Keratinocyte (primary cell): ENCODE measurements around the gene LSAMP.

Experiments
- EZH2 ChIP-seq: IDR thresholded peaks from one replicate; pipeline ENCODE4 v1.6.1; 2012; ENCODE audit warnings: inconsistent platforms, mild to moderate bottlenecking, low read length, moderate library complexity
- TF ChIP-seq, protein P1 (sequence below), 3 experiments: IDR thresholded peaks in 1 of 3; conservative IDR thresholded peaks in 1 of 3; optimal IDR thresholded peaks in 1 of 3; 2 replicates in 2 of 3; 3 replicates in 1 of 3; pipeline versions ENCODE3 to v1.5.1; 2011; ENCODE audit warnings: low read length in 3 of 3, mild to moderate bottlenecking in 3 of 3, moderate library complexity in 2 of 3, control low read depth in 1 of 3, inconsistent platforms in 1 of 3; ENCODE audit not compliant: insufficient read depth in 2 of 3; ENCODE audit errors: extremely low read depth in 1 of 3

DNA sequence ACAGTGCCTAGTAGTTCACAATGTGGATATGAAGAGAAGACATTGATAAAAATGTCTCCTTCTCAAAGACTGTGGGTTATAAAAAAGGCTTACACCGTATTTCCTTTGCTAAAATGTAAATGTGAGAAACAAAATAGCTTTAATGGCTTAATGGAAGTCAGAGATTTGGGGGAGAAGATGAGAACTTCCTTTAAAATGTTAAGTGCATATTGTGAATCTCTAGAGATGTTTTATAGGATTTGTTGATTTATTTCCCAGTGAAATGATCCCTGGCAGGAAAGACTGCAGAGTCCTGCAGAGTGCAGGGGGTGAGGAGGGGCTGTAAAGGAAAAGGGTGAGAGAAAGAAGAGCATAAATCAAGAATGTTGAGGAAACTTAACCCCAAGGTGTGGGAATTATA is 516.9 kb downstream of the LSAMP start:
- TF ChIP-seq, protein P1, sequence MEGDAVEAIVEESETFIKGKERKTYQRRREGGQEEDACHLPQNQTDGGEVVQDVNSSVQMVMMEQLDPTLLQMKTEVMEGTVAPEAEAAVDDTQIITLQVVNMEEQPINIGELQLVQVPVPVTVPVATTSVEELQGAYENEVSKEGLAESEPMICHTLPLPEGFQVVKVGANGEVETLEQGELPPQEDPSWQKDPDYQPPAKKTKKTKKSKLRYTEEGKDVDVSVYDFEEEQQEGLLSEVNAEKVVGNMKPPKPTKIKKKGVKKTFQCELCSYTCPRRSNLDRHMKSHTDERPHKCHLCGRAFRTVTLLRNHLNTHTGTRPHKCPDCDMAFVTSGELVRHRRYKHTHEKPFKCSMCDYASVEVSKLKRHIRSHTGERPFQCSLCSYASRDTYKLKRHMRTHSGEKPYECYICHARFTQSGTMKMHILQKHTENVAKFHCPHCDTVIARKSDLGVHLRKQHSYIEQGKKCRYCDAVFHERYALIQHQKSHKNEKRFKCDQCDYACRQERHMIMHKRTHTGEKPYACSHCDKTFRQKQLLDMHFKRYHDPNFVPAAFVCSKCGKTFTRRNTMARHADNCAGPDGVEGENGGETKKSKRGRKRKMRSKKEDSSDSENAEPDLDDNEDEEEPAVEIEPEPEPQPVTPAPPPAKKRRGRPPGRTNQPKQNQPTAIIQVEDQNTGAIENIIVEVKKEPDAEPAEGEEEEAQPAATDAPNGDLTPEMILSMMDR (optimal IDR thresholded peaks at IDR 0.05 in 1 of 3, IDR thresholded peaks at IDR 0.05 in 1 of 3, conservative IDR thresholded peaks at IDR 0.05 in 1 of 3; ENCODE audit: extremely low read depth in 1 of 3, insufficient read depth in 2 of 3, low read length in 3 of 3) = no peak
- no peak for TF ChIP-seq EZH2
